ENCODE measurements around the gene TTYH2.
"Not testable (repeated sequence)": the region's sequence is repeated elsewhere in the genome, so short reads cannot be mapped to it uniquely, and the experiment has no call there.

The TTYH2 gene, protein sequence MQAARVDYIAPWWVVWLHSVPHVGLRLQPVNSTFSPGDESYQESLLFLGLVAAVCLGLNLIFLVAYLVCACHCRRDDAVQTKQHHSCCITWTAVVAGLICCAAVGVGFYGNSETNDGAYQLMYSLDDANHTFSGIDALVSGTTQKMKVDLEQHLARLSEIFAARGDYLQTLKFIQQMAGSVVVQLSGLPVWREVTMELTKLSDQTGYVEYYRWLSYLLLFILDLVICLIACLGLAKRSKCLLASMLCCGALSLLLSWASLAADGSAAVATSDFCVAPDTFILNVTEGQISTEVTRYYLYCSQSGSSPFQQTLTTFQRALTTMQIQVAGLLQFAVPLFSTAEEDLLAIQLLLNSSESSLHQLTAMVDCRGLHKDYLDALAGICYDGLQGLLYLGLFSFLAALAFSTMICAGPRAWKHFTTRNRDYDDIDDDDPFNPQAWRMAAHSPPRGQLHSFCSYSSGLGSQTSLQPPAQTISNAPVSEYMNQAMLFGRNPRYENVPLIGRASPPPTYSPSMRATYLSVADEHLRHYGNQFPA

DNA sequence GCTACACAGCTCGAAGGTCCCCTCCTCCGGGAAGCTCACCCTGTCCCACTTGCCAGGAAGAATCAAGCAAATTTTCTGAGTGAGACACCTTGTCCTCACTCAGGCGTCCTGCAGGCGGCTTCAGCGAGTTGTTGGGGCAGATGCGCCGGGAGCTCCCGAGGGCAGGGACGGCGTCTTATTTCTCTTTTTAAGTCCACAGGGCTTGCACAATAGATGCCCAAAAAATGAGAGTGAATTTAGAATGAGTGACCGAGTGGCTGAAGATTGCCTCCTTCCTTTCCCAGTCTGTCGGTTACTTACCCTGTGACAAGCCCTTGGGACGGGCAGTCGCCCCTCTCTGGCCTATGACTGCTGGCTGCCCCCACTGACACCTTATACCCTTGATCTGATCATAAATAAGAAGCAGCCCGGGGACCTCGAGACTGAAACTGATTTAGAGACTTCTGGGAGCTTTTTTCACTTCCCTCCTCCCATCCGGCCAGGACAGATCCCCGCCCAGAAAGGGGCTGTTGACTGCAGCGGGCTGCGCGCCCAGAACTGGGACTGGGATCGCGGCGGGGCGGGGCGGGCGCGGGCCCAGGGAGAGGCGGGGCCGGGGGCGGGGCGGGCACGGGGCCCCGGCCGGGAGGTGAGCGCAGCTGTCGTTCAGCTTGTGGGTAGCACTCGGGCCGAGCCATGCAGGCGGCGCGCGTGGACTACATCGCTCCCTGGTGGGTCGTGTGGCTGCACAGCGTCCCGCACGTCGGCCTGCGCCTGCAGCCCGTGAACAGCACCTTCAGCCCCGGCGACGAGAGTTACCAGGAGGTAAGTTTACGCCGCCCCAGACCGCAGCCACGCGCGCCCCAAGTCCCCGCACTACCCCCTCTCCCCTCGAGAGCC is at the start of gene TTYH2:
TSS of gene TTYH2 (plus strand) at position 659 of the 879 bp plus-strand sequence. CDS start at position 676, 17 bp downstream.
- peak; percentile 91 for DNase-seq

DNA sequence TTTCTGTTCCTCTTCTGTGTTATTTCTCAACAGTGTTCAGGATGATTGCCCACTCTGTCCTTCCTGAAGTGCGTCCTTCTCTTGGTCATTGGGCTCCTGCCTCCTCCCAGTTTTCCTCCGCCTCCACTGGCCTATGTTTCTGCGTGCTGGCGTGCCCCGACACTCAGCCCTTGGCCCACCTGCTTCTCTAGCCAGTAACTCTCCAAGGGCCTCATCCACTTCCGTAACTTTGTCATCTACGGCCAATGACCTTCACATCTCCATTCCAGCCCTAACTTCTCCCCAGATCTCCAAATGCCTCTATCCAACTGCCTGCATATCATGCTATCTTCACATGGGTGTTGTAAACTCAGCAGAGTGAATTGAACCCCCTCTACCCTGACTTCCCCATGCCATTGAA is 49.5 kb upstream of the TTYH2 start:
- DNase-seq, result no peak

DNA sequence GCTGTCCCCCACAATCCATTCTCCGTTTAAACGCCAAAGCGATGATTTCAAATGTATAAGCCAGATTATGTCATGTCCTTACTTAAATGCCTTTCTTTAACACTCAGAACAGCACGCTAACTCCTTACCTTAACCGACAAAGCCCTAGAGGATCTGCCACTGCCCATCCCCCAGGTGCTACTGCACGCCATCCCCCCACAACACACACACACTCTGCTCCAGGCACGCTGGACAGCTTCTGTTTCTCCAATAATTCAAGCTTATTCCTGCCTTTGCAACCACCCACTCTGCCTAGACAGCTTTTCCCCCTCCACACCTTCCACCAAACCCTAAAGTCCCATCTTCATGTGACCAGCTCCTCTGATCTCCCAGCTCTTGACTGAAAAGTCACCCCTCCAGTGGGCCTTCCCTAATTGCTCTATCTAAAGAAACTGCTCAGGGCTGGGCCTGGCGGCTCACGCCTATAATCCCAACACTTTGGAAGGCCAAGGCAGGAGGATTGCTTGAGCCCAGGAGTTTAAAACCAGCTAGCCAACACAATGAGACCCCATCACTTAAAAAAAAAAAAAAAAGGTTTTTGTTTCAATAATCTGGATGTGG is 48.8 kb upstream of the TTYH2 start:
- no peak for DNase-seq

GRCh38 chr17:74165797-74166365 is 47.5 kb upstream of the TTYH2 start:
- DNase-seq, result no peak

DNA sequence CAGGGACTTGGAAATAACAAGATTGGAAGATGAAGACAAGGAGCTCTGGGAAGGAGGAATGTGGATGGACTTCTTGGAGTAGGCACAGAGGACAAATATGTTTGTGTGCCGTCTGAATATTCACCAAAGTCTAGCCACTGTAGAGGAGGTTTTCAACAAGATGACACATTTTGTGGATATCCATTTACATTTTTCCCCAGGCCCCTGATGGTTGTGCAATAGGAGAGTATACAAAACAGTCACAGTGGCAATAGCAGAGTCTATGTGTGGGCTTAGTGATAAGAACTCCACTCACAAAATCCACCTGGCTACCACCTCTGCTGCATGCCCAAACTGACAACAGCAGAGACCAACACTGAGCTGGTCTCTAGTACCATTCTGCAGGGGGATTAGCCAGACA is 42.4 kb upstream of the TTYH2 start:
- DNase-seq, result no peak

- DNase-seq, result no peak
Measured at GRCh38 chr17:74172700-74173099, 40.7 kb upstream of the TTYH2 start.

DNA sequence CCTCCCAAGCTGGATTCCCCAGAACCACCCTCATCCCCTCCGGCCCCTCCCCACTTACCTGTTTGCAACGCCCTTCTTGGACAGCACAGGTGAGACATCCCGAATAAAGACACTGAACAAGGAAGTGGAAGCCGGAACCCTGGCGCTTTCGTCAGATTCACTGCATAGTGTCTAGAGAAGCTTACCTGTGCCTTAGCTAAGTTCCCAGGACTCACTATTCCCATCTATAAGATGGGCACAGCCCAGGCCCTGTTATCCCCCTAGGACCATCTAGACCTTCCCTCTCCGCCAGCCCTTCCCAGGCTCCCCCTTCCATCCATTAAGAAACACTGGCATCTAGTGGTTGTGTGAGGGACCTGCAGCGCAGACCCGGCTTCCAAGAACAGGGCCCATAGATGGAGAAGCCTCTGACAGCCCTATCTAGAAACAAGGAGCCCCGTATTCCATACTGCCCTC is 36.8 kb upstream of the TTYH2 start:
- peak; percentile 86 for DNase-seq

GRCh38 chr17:74177018-74177450 is 36.3 kb upstream of the TTYH2 start:
- DNase-seq, result peak; percentile 66

- no peak for DNase-seq
Measured at GRCh38 chr17:74179576-74179975, 33.8 kb upstream of the TTYH2 start.

DNA sequence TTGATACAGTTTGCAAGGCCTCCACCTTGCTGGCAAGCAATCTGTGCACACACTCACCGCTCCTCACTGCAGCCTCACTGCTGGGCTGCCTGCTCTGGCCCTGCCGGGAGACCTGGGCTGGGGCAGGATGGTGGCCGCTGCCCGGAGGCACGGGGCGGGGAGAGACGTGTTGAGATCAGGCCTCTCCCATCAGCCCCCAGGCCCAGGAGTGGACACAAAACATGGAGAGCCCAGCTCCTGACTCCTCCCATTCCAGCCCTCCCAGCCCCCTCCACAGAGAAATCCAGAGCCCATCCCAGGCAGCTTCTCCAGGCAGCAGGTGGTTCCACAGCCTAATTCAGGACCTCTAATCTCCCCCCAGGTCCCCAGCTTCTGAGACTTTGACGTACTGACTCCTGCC is 33.0 kb upstream of the TTYH2 start:
- DNase-seq, result no peak

DNA sequence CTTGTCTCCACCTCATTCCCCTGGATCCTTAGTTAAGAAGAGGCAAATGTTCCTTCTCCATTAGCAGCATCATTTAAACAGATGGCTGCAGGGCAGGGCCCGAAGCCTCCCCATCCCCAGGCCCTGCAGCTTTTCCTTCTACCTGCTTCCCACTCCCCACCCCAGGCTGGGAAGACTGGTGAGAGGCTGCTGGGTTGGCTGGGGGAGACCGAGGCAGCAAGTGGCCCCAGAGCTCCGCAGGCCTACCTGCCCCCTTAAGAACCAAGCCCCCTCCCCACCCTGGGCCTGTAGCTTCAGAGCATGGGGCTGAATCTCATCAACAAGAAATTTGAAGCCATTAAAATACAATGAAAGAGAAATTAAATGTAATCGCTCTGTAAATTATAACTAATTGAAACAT is 32.0 kb upstream of the TTYH2 start:
- DNase-seq, result peak; percentile 70

GRCh38 chr17:74182041-74182723 is 31.2 kb upstream of the TTYH2 start:
- DNase-seq, result peak; percentile 85

DNA sequence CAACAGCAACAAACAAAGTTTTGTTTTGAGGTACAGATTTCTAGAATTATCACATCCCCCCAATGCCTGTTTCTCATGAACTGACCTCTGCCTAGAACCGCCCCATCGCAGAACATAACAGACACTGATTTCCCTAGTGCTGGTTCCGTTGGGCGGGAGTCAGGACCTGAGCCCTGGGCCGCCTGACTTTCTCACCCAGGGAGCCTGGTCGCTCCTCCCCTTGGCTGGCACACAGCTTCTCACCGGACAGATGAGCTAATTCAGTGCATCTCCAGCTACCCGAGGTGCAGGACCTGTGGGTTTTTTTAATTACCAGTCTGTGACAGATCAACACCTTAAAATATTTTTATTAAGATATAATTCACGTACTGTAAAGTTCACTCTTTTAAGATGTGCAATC is 30.0 kb upstream of the TTYH2 start:
- DNase-seq, result no peak

- DNase-seq, result peak; percentile 93
Measured at GRCh38 chr17:74185571-74186185, 27.7 kb upstream of the TTYH2 start.

DNA sequence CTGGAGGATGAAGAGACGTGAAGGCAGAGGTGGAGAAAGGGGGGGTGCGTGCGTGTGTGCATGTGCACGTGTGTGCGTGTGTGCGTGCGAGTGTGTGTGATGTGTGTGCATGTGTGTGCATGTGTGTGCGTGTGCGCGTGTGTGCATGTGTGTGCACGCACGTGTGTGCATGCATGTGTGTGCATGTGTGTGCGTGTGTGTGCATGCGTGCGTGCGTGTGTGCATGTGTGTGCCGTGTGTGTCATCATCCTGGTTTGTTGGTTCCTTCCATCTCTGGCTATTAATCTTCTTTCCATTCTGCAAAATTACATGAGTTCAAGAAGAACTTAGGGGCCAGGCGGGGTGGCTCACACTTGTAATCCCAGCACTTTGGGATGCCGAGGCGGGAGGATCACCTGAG is 26.9 kb upstream of the TTYH2 start:
- no peak for DNase-seq

DNA sequence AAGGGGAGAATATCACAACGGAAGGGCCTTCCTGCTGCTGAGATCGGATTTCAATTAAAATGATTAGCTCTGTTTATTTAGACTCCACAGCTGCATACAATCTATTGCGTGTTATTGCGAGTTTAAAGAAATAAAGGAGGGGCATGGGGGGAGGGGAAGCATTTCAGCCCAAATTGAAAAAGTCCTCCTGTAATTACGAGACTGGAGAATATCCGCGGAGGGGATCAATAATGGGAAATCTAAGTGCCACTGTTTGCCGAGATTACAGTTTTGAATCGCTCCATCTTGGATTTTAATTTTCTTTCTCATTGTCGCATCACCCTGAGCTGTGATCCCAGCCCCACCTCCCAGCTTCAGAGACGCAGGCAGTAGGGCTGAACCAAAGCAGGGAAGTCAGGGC is 25.6 kb upstream of the TTYH2 start:
- peak; percentile 85 for DNase-seq

DNA sequence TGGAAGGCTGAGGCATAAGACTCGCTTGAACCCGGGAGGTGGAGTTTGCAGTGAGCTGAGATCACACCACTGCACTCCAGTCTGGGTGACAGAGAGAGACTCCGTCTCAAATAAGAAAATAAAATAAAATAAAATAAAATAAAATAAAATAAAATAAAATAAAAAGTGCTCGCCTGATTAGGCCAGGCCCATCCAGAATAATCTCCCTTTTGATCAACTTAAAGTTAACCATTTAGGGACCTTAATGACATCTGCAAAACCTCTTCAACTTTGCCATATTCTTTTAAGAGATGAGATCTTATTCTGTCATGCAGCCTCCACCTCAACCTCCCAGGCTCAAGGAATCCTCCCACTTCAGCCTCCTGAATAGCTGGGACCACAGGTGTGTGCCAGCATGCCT is 24.7 kb upstream of the TTYH2 start:
- not testable (repeated sequence) for DNase-seq

DNA sequence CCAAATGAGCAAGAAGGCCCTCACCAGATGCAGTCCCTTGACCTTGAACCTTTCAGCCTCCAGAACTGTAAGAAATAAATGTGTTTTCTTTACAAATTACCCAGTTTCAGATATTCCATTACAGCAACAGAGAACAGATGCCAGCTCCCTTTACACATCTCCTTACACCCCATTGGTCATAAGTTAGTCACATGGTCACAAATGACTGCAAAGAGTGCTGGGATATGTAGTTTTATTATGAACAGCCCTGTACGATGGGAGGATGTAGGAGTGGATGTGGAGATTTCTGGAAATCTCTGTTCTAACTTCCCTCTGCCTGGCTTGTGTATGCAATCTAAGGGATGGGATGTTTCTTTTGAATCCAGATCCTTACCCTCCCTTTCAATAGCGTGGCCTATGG is 23.2 kb upstream of the TTYH2 start:
- DNase-seq, result peak; percentile 75

GRCh38 chr17:74190807-74191406 is 22.5 kb upstream of the TTYH2 start:
- peak; percentile 72 for DNase-seq

DNA sequence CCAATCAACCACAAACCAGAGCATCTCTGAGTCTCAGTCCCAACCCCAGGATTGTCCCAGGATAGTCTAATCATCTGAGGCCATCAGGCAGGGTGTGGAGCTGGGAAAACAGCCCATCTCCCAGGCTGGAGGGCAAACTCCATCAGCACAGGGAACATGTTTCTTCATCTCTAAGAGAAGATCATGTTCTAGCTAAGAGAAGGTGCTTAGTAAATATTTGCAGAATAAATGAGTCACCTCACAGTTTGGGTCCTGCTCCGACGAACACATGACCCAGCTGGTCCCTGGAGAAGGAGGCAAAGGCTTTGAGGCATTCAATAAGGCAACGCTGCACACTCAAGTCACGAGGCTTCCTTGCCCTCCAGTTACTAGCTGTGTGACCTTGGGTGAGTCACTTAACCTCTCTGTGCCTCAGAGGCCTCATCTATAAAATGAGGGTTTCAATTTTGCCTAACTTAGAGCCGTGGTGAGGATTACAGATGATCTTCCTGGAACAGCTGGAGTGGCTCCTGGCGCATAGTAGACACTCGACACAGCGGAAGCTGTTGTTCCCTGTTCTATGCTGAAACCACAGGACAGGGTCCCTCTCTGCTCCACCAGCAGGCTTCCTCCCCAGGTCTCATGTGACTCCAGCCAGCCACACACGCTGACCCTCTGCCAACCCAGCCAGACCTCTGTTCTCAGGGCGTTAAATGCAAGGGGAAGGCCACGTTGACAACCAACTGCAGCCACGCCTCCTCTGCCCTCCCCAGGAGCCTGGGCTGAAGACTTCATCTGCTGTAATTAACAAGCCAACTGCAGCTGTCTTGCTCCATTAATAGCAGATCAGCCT is 20.2 kb upstream of the TTYH2 start:
- DNase-seq, result peak; percentile 99

Measured in NCI-H69 (cell line).